Astrocyte of the spinal cord (primary cell): ENCODE measurements around the gene REN.

Source experiments
- DNase-seq: peaks from one replicate; pipeline ENCODE4 v3.0.0; 2011; ENCODE audit warnings: low read depth, low spot score
- H3K4me3 ChIP-seq: 2 replicates; pipeline ENCODE4 v1.5.1; 2011; ENCODE audit warnings: low read depth, mild to moderate bottlenecking, low read length, moderate library complexity
- in situ Hi-C: cut with HindIII; loops from 2 replicates; pipeline ENCODE4 v1.10.0; 2017; ENCODE audit warnings: low sequenced_read_pairs
- TF ChIP-seq, protein P1 (sequence below): IDR thresholded peaks from 2 replicates; pipeline ENCODE4 v1.5.1; 2012; ENCODE audit warnings: low read depth, mild to moderate bottlenecking, low read length, inconsistent platforms

The REN gene

DNA sequence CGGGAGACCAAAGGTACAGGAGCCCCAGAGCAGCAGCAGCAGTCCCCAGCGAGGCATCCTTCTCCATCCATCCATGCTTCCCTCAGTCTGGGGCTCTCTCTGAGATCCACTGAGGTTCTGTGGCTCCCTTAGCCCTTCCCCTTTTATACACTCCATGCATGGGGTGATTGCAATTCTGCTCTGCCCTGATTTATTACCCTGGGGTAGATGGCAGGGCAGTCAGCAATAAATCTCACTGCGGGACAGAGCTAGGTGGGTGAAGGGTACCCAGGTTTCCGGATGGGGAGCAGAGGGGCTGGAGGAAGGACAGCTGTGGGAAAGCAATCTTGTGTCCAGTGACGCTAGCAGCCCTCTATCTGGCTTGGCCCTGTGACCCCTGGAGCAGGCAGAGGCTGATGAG, at the start of gene REN:
REN (minus strand) TSS at position 119 of the 400 bp plus-strand sequence; CDS start at position 75, 44 bp downstream.
- TF ChIP-seq, protein P1, sequence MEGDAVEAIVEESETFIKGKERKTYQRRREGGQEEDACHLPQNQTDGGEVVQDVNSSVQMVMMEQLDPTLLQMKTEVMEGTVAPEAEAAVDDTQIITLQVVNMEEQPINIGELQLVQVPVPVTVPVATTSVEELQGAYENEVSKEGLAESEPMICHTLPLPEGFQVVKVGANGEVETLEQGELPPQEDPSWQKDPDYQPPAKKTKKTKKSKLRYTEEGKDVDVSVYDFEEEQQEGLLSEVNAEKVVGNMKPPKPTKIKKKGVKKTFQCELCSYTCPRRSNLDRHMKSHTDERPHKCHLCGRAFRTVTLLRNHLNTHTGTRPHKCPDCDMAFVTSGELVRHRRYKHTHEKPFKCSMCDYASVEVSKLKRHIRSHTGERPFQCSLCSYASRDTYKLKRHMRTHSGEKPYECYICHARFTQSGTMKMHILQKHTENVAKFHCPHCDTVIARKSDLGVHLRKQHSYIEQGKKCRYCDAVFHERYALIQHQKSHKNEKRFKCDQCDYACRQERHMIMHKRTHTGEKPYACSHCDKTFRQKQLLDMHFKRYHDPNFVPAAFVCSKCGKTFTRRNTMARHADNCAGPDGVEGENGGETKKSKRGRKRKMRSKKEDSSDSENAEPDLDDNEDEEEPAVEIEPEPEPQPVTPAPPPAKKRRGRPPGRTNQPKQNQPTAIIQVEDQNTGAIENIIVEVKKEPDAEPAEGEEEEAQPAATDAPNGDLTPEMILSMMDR, result no peak
- no peak within 1 kb of the TSS for H3K4me3 ChIP-seq
- no peak for DNase-seq
- in situ Hi-C loops, result no loop called here

DNA sequence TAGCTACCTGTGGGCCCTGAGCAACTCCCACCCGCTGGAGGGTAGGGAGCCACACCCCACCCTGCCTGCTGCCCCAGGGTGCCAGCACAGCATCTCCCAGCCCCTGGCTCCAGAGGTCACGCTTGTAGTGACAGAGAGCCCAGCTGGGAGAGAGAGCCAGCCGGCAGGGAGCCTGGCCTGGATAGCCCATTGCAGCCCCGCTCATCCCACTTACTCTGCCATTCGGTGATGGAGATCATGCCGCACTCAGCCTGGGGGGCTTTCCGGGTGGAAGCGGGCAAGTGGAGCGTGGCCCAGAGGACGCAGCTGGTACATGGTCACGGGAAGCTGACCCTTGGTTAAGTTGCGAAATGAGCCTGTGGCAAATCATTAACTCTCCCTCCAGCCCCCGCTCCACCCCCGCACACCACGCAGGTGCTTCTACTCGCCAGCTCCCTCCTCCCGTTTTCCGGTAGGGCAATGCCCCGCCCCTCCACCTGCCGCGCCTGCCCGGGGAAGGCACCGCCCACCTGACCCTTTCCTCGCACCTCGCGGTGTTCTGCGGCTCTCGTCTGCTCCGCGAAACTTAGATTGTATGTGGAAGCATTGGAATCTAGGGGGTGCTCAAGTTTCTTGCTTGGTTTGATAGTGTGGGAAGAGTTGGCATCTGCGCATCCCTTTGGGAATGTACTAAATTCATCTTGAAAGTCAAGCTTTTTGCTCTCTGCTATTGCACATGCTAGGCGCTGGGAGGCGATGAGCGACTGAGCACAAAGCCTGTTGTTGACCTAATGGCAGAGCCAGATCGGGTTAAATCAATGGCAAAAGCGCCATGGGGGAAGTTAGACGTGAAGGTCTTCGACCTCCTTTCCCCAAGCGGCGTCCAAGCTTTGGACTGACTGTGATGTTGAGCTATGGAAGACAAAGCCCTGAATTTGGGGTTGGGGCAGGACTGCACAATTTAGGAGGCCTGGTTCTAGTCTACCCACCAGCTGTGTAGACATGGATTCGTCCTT, 47.8 kb upstream of the REN start, which contains the start of gene GOLT1A:
GOLT1A (minus strand) TSS at position 321 of the 995 bp plus-strand sequence; CDS start at position 239, 82 bp downstream.
- TF ChIP-seq, protein P1, result peak; percentile 81

DNA sequence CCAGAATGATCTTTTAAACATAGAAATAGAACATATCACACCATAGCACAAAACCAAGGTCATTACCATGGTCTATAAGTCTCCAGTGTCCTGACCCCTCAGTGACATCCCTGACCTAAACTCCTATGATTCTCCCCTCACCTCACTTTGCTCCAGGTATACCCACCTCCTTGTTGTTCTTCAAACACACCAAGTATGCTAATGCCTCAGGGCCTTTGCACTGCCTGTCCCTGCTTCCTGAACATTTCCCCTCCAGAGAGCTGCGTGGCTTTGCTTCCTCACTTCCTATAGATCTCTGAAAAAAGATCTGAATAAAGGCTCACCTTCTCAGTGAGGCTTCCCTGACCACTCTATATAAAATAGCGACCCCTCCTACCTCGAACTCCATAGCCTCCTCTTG, 46.6 kb upstream of the REN start:
- TF ChIP-seq, protein P1, result no peak
- no peak overlapping the region for H3K4me3 ChIP-seq
- in situ Hi-C loops, result no loop called here
- DNase-seq, result no peak

More for the DNA sequence above, 47.8 kb upstream of the REN start, which contains the start of gene GOLT1A:
- in situ Hi-C loops, result no loop called here
- peak; percentile 52 for DNase-seq
- H3K4me3 ChIP-seq, result no peak within 1 kb of the TSS

DNA sequence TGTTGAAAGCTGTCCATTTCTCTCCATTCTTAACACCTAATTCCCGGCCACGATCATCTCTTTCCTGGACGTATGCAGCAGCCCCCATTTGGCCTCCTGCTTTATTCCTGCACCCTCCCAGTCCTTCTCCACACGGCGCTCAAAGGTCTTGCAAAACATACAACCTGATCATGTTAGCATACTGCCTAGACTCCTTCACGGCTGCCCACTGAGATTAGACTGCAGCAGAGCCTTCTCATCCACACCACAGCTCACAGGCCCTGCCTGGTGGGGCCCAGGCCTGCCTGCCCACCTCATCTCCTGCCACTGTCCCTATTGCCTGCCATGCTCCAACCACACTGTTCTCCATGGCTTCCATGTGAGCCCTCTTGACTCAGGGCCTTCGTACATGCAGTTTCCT, 44.9 kb upstream of the REN start:
- TF ChIP-seq, protein P1, result no peak
- H3K4me3 ChIP-seq, result no peak overlapping the region
- in situ Hi-C loops, result no loop called here
- no peak for DNase-seq

DNA sequence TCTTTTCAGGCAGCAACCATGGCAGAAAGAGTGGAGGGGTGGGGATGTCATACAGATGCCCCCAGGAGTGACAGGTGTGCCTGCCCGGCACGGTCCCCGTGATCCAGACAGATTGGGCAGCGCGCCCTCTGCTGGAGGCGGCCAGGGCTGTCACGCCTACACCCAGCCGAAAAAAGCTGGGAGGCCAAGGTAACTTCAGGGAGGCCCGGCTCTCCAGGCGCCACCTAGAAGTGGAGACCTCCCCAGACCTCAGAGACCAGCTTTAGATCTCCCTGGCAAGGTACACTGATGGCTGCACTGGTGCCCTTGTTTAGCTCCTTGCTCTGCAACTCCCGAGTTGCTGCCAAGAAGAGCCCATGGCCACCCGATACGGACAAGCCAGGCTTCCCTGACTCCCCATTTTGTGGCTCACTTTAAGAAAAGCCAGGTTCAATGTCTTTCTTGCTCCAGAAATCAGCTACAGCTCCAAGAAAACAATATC, 41.0 kb upstream of the REN start:
- no peak overlapping the region for H3K4me3 ChIP-seq
- TF ChIP-seq, protein P1, result peak; percentile 97
- peak; percentile 16 for DNase-seq
- in situ Hi-C loops, result no loop called here

DNA sequence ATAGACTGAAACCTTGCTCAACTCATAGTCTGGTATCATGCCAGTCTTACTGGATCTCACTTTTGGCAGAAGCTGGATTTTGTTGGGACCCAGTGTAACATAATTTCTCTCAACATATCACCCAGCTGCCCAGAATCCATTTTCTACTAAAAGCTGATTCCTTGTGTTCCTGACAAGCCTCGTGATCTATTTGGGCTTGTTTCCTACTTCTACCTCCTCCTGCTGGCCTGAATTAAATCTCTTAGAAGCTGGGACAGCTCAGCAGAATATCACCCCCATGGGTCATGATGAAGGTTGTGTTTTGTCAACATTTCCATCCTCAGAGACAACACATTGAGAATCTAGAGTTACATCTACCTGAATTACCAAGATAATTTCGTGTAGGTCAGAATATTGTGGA, 40.0 kb upstream of the REN start:
- H3K4me3 ChIP-seq, result no peak overlapping the region
- TF ChIP-seq, protein P1, result no peak
- in situ Hi-C loops, result no loop called here
- no peak for DNase-seq
